SK-N-SH treated with all-trans-retinoic acid at 6 μM for 48 hours (cell line): ENCODE measurements around the gene LCN6.
"Not testable (repeated sequence)": the region's sequence is repeated elsewhere in the genome, so short reads cannot be mapped to it uniquely, and the experiment has no call there.

Experiments
- ATAC-seq: fragments of 200-7000 bp; cut with Tn5 transposase; 3 replicates; pipeline ENCODE4 v1.9.1; 2020; ENCODE audit warnings: mild to moderate bottlenecking, moderate library complexity
- ARNTL ChIP-seq: fragments of 450-650 bp; formaldehyde crosslinking; IDR thresholded peaks from 2 replicates; pipeline ENCODE4 v1.5.0; 2020; ENCODE audit warnings: low read depth, mild to moderate bottlenecking, moderate library complexity, borderline replicate concordance
- BACH2 ChIP-seq: fragments of 250-450 bp; sonication (Bioruptor Pico); IDR thresholded peaks from 2 replicates; pipeline ENCODE4 v1.9.0; 2021; ENCODE audit warnings: mild to moderate bottlenecking, borderline replicate concordance
- CREB5 ChIP-seq: fragments of 250-450 bp; sonication (Bioruptor Pico); IDR thresholded peaks from 2 replicates; pipeline ENCODE4 v1.5.1; 2020; ENCODE audit warnings: low read depth, mild to moderate bottlenecking, moderate library complexity
- CSDC2 ChIP-seq: fragments of 250-450 bp; sonication (Bioruptor Pico); IDR thresholded peaks from 2 replicates; pipeline ENCODE4 v1.5.0; 2020; ENCODE audit warnings: mild to moderate bottlenecking, moderate library complexity
- ESRRG ChIP-seq: fragments of 250-450 bp; sonication (Bioruptor Pico); IDR thresholded peaks from 2 replicates; pipeline ENCODE4 v1.6.1; 2021; ENCODE audit warnings: mild to moderate bottlenecking
- GLIS3 ChIP-seq: fragments of 250-450 bp; sonication (Bioruptor Pico); IDR thresholded peaks from 2 replicates; pipeline ENCODE4 v1.5.0; 2020; ENCODE audit warnings: mild to moderate bottlenecking, moderate library complexity
- ISL1 ChIP-seq: fragments of 250-450 bp; sonication (Bioruptor Pico); IDR thresholded peaks from 2 replicates; pipeline ENCODE4 v2.1.2; 2022; ENCODE audit warnings: mild to moderate bottlenecking, moderate library complexity
- OSR1 ChIP-seq: fragments of 250-450 bp; sonication (Bioruptor Pico); IDR thresholded peaks from 2 replicates; pipeline ENCODE4 v1.8.0; 2022; ENCODE audit warnings: moderate library complexity, mild to moderate bottlenecking, inconsistent platforms
- RARB ChIP-seq: fragments of 250-450 bp; sonication (Bioruptor Pico); IDR thresholded peaks from 2 replicates; pipeline ENCODE4 v1.8.0; 2021; ENCODE audit warnings: mild to moderate bottlenecking, moderate library complexity
- SNAI2 ChIP-seq: fragments of 250-450 bp; sonication (Bioruptor Pico); IDR thresholded peaks from 2 replicates; pipeline ENCODE4 v1.5.0; 2020; ENCODE audit warnings: mild to moderate bottlenecking, moderate library complexity
- TCF4 ChIP-seq: fragments of 250-450 bp; sonication (Bioruptor Pico); IDR thresholded peaks from 2 replicates; pipeline ENCODE4 v1.8.0; 2021; ENCODE audit warnings: mild to moderate bottlenecking, moderate library complexity, borderline replicate concordance
- TSHZ2 ChIP-seq: fragments of 250-450 bp; sonication (Bioruptor Pico); IDR thresholded peaks from 2 replicates; pipeline ENCODE4 v1.5.0; 2020; ENCODE audit warnings: mild to moderate bottlenecking, moderate library complexity
- ZC3H10 ChIP-seq: fragments of 250-450 bp; sonication (Bioruptor Pico); IDR thresholded peaks from 2 replicates; pipeline ENCODE4 v1.5.1; 2021; ENCODE audit warnings: mild to moderate bottlenecking, moderate library complexity
- ZFP3 ChIP-seq: fragments of 250-450 bp; sonication (Bioruptor Pico); IDR thresholded peaks from 2 replicates; pipeline ENCODE4 v1.5.0; 2020; ENCODE audit warnings: mild to moderate bottlenecking, moderate library complexity
- ZFP30 ChIP-seq: fragments of 450-650 bp; formaldehyde crosslinking; IDR thresholded peaks from 2 replicates; pipeline ENCODE4 v1.5.0; 2022; ENCODE audit warnings: mild to moderate bottlenecking, moderate library complexity
- ZNF565 ChIP-seq: fragments of 450-650 bp; formaldehyde crosslinking; conservative IDR thresholded peaks from 2 replicates; pipeline ENCODE4 v1.5.0; 2020; ENCODE audit warnings: low read depth, mild to moderate bottlenecking, moderate library complexity
- ZNF70 ChIP-seq: fragments of 450-650 bp; formaldehyde crosslinking; IDR thresholded peaks from 2 replicates; pipeline ENCODE4 v1.5.0; 2020; ENCODE audit warnings: mild to moderate bottlenecking, moderate library complexity
- TF ChIP-seq, protein P1 (sequence below): fragments of 250-450 bp; sonication (Bioruptor Pico); IDR thresholded peaks from 2 replicates; pipeline ENCODE4 v1.8.0; 2020; ENCODE audit warnings: mild to moderate bottlenecking, moderate library complexity, borderline replicate concordance
- TF ChIP-seq, protein P2 (sequence below): fragments of 250-450 bp; sonication (Bioruptor Pico); IDR thresholded peaks from 2 replicates; pipeline ENCODE4 v1.5.1; 2021; ENCODE audit warnings: mild to moderate bottlenecking, moderate library complexity
- TF ChIP-seq, protein P3 (sequence below): fragments of 250-450 bp; sonication (Bioruptor Pico); IDR thresholded peaks from 2 replicates; pipeline ENCODE4 v1.8.0; 2021; ENCODE audit warnings: low read depth, mild to moderate bottlenecking, moderate library complexity, borderline replicate concordance

The LCN6 gene

GRCh38 chr9:136788644-136789522, 40.6 kb upstream of the LCN6 start:
- peak; percentile 23; the same call in 1 of the 2 replicates for TF ChIP-seq ZNF70 (CRISPR knock-in tag)
- ATAC-seq: not testable (repeated sequence)

DNA sequence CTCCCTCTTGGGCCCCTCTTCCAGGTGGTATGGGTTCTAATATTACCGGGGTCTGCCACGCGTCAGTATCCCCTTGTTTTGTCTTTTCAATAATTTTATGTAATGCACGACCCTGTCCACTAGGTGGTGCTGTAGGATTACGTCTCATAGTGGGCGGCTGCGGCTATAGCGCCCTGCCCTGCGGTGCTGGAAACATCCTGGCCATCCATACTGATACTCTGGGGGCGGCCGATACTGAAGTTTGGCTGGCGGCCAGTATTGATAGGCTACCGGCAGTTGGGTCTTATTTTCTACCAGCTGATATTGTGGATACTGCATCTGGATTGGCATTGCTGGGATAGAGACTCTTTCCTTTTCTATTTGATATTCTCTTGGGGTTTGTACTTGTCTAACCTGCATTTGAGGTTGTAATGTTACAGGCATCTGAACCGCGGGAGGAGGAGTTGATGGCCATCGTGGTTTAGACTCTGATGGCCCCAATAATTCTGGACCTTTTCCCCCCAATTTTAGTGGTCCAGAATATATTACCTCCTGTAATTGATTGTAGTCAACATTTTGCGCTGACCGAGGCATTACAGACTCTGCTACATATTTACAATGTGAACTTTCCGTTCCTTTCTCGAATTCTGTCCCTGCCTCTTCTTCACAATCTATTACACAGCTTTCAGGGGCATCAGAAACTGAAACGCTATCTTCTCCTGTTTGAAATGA, 39.5 kb upstream of the LCN6 start:
- no peak; the same call in 2 of the 3 replicates for ATAC-seq
- TF ChIP-seq, protein P1, sequence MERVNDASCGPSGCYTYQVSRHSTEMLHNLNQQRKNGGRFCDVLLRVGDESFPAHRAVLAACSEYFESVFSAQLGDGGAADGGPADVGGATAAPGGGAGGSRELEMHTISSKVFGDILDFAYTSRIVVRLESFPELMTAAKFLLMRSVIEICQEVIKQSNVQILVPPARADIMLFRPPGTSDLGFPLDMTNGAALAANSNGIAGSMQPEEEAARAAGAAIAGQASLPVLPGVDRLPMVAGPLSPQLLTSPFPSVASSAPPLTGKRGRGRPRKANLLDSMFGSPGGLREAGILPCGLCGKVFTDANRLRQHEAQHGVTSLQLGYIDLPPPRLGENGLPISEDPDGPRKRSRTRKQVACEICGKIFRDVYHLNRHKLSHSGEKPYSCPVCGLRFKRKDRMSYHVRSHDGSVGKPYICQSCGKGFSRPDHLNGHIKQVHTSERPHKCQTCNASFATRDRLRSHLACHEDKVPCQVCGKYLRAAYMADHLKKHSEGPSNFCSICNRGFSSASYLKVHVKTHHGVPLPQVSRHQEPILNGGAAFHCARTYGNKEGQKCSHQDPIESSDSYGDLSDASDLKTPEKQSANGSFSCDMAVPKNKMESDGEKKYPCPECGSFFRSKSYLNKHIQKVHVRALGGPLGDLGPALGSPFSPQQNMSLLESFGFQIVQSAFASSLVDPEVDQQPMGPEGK (CRISPR knock-in tag): no peak
- TF ChIP-seq BACH2 (no peak), SNAI2 (CRISPR knock-in tag) (no peak), CSDC2 (CRISPR knock-in tag) (no peak), GLIS3 (no peak), ZNF70 (CRISPR knock-in tag) (no peak), ZC3H10 (CRISPR knock-in tag) (no peak), RARB (CRISPR knock-in tag) (no peak), ISL1 (CRISPR knock-in tag) (no peak), TSHZ2 (CRISPR knock-in tag) (no peak), CREB5 (no peak), ZNF565 (CRISPR knock-in tag) (no peak), ZFP30 (CRISPR knock-in tag) (no peak), ZFP3 (CRISPR knock-in tag) (no peak), TCF4 (CRISPR knock-in tag) (no peak)
- TF ChIP-seq, protein P2, sequence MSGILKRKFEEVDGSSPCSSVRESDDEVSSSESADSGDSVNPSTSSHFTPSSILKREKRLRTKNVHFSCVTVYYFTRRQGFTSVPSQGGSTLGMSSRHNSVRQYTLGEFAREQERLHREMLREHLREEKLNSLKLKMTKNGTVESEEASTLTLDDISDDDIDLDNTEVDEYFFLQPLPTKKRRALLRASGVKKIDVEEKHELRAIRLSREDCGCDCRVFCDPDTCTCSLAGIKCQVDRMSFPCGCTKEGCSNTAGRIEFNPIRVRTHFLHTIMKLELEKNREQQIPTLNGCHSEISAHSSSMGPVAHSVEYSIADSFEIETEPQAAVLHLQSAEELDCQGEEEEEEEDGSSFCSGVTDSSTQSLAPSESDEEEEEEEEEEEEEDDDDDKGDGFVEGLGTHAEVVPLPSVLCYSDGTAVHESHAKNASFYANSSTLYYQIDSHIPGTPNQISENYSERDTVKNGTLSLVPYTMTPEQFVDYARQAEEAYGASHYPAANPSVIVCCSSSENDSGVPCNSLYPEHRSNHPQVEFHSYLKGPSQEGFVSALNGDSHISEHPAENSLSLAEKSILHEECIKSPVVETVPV: no peak

- not testable (repeated sequence) for ATAC-seq
Measured at GRCh38 chr9:136786983-136787382, 38.7 kb upstream of the LCN6 start.

DNA sequence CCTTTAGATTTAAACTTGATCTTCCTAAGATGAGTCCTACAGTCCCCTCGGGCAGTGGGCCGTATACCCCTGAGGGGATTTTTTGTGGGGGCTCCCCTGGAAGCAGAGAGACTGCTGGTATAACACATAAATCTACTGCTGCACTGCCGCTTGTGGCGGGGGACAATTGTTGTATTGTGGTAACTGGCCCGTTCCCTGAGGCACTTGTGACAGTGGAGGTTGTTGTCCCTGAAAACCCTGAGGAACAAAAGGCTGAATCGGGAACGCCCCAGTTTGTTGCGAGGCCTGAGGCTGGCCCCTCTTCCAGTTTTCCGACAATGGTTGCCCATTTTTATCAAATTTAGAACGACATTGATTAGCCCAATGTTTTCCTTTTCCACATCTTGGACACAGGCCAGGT, 38.1 kb upstream of the LCN6 start:
- no peak for ATAC-seq
- TF ChIP-seq, protein P2: no peak
- TF ChIP-seq, protein P3, sequence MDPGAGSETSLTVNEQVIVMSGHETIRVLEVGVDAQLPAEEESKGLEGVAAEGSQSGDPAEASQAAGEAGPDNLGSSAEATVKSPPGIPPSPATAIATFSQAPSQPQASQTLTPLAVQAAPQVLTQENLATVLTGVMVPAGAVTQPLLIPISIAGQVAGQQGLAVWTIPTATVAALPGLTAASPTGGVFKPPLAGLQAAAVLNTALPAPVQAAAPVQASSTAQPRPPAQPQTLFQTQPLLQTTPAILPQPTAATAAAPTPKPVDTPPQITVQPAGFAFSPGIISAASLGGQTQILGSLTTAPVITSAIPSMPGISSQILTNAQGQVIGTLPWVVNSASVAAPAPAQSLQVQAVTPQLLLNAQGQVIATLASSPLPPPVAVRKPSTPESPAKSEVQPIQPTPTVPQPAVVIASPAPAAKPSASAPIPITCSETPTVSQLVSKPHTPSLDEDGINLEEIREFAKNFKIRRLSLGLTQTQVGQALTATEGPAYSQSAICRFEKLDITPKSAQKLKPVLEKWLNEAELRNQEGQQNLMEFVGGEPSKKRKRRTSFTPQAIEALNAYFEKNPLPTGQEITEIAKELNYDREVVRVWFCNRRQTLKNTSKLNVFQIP: no peak
- no peak for TF ChIP-seq ZFP30 (CRISPR knock-in tag)
- TF ChIP-seq ESRRG: no peak
- TF ChIP-seq GLIS3: no peak
- no peak for TF ChIP-seq BACH2
- TF ChIP-seq ZNF70 (CRISPR knock-in tag): no peak
- no peak for TF ChIP-seq OSR1 (CRISPR knock-in tag)
- no peak for TF ChIP-seq ARNTL
- TF ChIP-seq ZFP3 (CRISPR knock-in tag): no peak

GRCh38 chr9:136785565-136786355, 37.4 kb upstream of the LCN6 start:
- not testable (repeated sequence) for ATAC-seq
